T-helper 2 cell treated with Interferon-gamma antibody and Interleukin-4, amounts not matched to agents 5 μg/mL and 100 μg/mL, for 36 hours (primary cell): ENCODE measurements around the gene PTMS.
A peak's percentile ranks its signal among the peaks of the same experiment; 100 is the strongest.

Experiments
- DNase-seq: peaks from one replicate; pipeline ENCODE4 v3.0.0; 2021; ENCODE audit warnings: low spot score
- H3K27ac Mint-ChIP-seq: one replicate; pipeline ENCODE4 v1.8.0; 2021; ENCODE audit warnings: mild to moderate bottlenecking, mixed read lengths
- H3K27me3 Mint-ChIP-seq: one replicate; pipeline ENCODE4 v1.8.0; 2021; ENCODE audit warnings: low read depth, mixed read lengths
- H3K36me3 Mint-ChIP-seq: one replicate; pipeline ENCODE4 v1.8.0; 2021; ENCODE audit warnings: low read depth, mixed read lengths
- H3K4me1 Mint-ChIP-seq: one replicate; pipeline ENCODE4 v1.8.0; 2021; ENCODE audit warnings: low read depth, mixed read lengths
- H3K4me3 Mint-ChIP-seq: one replicate; pipeline ENCODE4 v1.8.0; 2022; ENCODE audit warnings: mild to moderate bottlenecking, moderate library complexity, mixed read lengths
- H3K9me3 Mint-ChIP-seq: one replicate; pipeline ENCODE4 v1.8.0; 2021; ENCODE audit warnings: mixed read lengths

The PTMS gene

DNA sequence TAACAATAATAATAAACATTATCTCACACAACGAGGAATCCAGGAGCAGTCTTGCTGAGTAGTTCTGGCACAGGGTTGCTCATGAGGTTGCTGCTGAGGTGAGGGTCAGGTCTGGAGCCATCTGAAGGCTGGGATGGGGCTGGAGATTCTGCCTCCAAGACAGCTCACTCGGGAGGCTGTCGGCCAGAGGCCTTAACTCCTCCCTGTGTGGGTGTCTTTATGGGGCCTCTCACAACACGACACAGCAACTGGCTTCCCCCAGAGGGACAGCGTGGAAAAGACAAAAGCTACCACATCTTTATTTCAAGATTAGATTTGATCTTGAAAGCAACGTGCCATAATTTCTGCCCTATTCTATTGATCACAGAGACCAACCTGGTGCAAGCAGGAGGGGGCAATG is 16.0 kb downstream of the PTMS start:
- H3K36me3 Mint-ChIP-seq = peaks cover 1% of the 10 kb centered on the region
- H3K27me3 Mint-ChIP-seq = peaks cover 2% of the 10 kb centered on the region
- H3K4me3 Mint-ChIP-seq = no peak overlapping the region
- peaks cover 54% of the 10 kb centered on the region for H3K4me1 Mint-ChIP-seq
- DNase-seq = no peak
- no peaks in the 10 kb centered on the region for H3K9me3 Mint-ChIP-seq
- no peak overlapping the region for H3K27ac Mint-ChIP-seq

DNA sequence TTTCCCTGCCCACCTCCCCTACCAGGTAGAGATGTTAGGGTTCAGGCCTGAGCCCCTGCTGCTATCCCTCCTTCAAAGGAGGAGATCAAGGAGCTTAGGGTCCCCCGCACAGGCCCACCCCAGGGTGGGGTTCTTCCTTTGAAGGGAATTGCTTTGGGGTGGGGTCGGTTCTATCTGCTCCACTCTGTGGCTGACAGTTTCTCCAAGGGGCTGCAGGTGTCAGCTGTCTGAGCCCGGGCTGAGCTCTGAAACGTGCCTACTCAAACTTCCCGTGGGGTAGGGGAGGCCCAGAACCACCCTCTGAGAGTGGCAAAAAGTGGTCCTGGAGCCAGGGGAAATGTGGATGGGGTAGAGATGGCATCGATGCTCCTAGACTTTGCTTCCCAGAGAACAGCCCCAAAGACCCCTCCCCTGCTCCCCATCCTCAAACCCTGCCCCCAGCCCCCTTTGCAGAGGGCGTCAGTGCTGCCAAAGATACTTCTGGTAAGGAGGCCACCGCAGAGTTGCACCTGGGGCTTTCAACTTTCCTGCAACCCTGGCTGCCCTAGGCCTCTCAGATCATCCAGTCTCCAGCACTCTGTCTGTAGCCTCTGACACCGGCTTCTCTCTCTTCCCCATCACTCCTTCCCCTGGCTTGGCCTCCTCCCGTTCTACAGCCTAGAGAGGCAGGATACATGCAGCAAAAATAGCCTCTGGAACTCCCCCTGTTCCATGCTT is 16.8 kb downstream of the PTMS start:
- peaks cover 1% of the 10 kb centered on the region for H3K36me3 Mint-ChIP-seq

DNA sequence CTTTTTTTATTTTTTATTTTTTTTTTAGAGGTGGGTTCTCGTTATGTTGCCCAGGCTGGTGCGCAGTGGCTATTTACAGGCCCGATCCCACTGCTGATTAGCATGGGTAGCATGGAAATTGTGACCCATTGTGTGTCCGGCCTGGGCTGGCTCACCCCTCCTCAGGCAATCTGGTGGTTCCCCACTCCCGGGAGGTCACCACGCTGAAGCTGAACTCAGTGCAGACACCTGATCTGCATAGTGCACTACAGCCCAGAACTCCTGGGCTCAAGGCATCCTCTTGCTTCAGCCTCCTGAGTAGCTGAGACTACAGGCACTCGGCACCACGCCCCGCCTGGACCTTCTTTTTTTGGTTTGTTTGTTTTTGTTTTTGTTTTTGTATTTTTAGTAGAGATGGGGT is 17.7 kb downstream of the PTMS start:
- no peaks in the 10 kb centered on the region for H3K36me3 Mint-ChIP-seq
- no peak overlapping the region for H3K4me3 Mint-ChIP-seq
- H3K9me3 Mint-ChIP-seq = no peaks in the 10 kb centered on the region
- H3K27ac Mint-ChIP-seq = no peak overlapping the region
- H3K4me1 Mint-ChIP-seq = peaks cover 59% of the 10 kb centered on the region
- no peaks in the 10 kb centered on the region for H3K27me3 Mint-ChIP-seq
- DNase-seq = no peak

More for the DNA sequence above, 16.8 kb downstream of the PTMS start:
- Mint-ChIP-seq H3K9me3 (no peaks in the 10 kb centered on the region), H3K4me1 (peaks cover 57% of the 10 kb centered on the region), H3K27me3 (peaks cover 2% of the 10 kb centered on the region), H3K27ac (peak overlapping the region; percentile 71), H3K4me3 (no peak overlapping the region)
- DNase-seq = no peak

DNA sequence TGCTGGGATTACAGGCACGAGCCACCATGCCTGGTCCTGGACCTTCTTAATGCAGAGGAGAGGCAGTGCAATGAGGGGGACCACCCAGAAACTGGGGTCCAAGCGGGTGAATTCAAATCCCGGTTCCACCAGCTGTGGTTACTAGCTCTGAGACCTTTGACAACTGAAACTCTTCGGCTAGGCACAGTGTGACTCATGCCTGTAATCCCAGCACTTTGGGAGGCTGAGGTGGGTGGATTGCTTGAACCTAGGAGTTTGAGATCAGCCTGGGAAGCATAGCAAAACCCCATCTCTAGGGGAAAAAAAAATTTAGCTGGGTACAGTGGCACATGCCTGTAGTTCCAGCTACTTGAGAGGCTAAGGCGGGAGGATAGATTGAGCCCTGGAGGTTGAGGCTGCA is 18.1 kb downstream of the PTMS start:
- H3K27me3 Mint-ChIP-seq = no peaks in the 10 kb centered on the region
- H3K27ac Mint-ChIP-seq = no peak overlapping the region
- H3K9me3 Mint-ChIP-seq = no peaks in the 10 kb centered on the region
- peaks cover 59% of the 10 kb centered on the region for H3K4me1 Mint-ChIP-seq
- no peak for DNase-seq
- H3K4me3 Mint-ChIP-seq = no peak overlapping the region
- H3K36me3 Mint-ChIP-seq = no peaks in the 10 kb centered on the region

DNA sequence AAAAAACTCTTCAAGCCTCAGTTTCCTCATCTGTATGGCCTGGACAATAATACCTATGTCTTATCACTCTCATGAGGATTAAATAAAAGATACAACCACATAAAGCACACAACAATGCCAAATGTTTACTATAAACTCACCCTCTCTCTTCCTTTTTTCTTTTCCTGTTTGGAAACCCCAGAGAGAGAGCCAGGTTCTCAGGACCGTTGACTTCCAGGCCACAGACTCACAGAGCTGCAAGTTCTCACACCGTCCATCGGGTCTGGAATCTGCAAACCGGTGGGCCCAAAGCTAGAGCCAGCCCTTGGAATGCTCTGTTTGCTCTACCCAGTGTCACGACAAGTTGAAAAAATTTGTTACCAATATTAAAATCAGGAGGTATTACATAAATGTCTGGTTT is 18.6 kb downstream of the PTMS start:
- Mint-ChIP-seq H3K9me3 (no peaks in the 10 kb centered on the region), H3K4me1 (peaks cover 57% of the 10 kb centered on the region), H3K27ac (no peak overlapping the region), H3K27me3 (no peaks in the 10 kb centered on the region), H3K4me3 (no peak overlapping the region), H3K36me3 (peaks cover 1% of the 10 kb centered on the region)
- no peak for DNase-seq

DNA sequence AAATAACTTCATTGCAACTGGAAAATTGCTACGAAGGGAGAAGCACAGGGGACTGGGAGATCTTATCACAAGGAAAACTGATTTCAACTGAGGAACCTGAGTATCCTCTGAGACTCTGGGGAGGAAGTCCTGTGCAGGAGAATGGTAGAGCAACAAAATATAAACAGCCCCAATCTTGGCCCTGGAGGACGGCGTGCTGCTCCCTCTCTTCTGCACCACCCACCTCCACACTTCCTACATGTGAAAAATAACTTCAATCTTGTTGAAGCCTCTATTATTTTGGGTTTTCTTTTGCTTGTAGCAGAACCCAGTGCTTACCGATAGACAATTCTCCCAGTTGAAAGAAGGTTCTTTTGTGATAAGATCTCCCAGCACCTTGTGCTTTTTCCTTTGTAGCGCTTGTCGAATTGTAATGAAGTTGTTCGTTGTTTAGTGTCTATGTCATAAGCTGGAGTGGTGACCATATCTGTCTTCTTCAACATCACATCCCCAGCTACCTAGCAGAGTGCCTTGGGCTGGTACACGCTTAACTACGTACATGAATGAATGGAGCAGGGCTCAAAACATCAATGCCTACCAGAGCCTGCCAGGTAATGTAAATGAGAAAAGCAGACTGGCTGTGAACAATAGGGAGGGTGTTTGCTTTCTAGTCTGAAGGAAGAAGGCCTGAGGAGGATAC is 20.4 kb downstream of the PTMS start:
- Mint-ChIP-seq H3K4me3 (peak overlapping the region; percentile 68), H3K9me3 (no peaks in the 10 kb centered on the region), H3K4me1 (peaks cover 49% of the 10 kb centered on the region), H3K27me3 (no peaks in the 10 kb centered on the region), H3K36me3 (peaks cover 5% of the 10 kb centered on the region), H3K27ac (peak overlapping the region; percentile 82)
- no peak for DNase-seq

DNA sequence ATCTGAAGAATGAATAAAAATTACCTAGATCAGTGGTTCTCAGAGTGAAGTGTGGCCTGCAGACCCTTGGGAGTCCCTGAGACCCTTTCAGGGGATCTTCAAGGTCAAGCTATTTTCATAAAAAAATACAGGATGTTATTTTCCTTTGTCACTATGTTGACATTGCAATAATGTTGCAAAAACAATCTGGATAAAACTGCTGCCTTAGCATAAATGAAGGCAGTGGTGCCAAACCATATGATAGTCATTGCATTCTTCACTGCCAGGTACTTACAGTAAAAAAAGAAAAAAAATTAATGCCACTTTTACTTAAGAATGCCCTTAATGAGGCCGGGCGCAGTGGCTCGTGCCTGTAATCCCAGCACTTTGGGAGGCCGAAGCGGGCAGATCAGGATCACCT is 21.1 kb downstream of the PTMS start:
- Mint-ChIP-seq H3K9me3 (no peaks in the 10 kb centered on the region), H3K4me1 (peaks cover 54% of the 10 kb centered on the region), H3K27me3 (no peaks in the 10 kb centered on the region), H3K36me3 (peaks cover 10% of the 10 kb centered on the region), H3K27ac (peak overlapping the region; percentile 82), H3K4me3 (peak overlapping the region; percentile 68)
- DNase-seq = no peak

DNA sequence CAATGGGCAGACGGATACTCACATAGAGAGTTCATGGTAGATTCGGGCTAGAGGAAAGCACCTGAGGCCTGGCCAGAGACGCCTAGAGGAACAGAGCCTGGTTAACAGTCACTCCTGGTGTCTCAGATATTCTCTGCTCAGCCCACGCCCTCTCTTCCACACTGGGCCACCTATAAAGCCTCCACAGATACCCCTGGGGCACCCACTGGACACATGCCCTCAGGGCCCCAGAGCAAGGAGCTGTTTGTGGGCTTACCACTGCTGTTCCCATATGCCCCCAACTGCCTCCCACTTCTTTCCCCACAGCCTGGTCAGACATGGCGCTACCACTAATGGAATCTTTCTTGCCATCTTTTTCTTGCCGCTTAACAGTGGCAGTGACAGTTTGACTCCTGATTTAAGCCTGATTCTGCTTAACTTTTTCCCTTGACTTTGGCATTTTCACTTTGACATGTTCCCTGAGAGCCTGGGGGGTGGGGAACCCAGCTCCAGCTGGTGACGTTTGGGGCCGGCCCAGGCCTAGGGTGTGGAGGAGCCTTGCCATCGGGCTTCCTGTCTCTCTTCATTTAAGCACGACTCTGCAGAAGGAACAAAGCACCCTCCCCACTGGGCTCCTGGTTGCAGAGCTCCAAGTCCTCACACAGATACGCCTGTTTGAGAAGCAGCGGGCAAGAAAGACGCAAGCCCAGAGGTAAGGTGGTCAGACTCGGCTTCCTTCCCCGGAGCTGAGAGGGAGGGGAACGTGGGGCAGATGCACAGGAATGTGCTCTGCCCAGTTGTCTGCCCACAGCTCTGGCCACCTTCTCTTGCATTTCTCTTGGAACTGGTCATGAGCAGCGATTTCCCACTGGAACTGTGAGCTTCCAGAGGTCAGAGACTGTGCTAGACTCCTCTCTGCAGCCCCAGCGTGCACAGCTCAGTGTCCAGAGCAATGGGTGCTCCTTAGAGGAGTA is 23.1 kb downstream of the PTMS start, which contains the start of gene CD4:
CD4 (plus strand) TSS at position 557 of the 953 bp plus-strand sequence. CDS start 10,611 bp downstream, outside the sequence.
- DNase-seq = peak; percentile 87
- Mint-ChIP-seq H3K9me3 (no peaks in the 10 kb centered on the region), H3K36me3 (peaks cover 23% of the 10 kb centered on the region), H3K4me1 (peaks cover 54% of the 10 kb centered on the region), H3K4me3 (peak within 1 kb of the TSS; percentile 97), H3K27ac (peak within 1 kb of the TSS; percentile 95), H3K27me3 (no peaks in the 10 kb centered on the region)

DNA sequence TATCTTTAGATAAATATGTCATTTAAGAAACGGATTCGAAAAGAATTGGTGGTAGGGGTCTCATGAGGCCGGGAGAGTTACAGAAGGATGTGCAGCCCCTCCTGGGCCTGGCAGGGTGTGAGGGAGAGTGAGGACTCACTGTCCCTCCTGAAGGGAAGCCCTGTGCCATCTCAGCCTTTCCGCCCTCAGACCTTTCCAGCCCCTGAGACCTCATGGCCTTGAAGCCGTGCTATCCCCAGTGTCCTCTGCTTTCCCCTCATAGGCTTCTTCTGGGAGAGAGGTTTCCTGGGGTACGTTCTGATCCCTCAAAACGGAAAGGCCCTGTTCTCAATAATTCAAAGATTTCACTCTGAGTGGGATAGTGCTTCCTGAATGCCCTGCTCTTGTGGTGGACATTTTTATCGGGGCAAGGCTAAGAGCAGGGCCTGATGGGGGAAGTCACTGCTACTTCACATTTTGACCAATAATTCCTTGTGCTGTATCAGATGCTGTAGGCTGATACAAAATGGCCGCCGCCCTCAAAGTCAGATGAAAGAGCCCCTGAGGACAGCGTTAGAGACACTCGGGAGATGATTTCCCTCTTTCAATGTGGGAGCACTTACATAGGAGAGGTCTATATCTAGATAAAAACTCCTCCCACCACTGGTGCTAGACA is 24.5 kb downstream of the PTMS start:
- peaks cover 31% of the 10 kb centered on the region for H3K36me3 Mint-ChIP-seq
- H3K27me3 Mint-ChIP-seq = no peaks in the 10 kb centered on the region
- H3K9me3 Mint-ChIP-seq = no peaks in the 10 kb centered on the region
- peak; percentile 45 for DNase-seq
- peak overlapping the region; percentile 97 for H3K4me3 Mint-ChIP-seq
- H3K4me1 Mint-ChIP-seq = peaks cover 53% of the 10 kb centered on the region
- H3K27ac Mint-ChIP-seq = peak overlapping the region; percentile 95

DNA sequence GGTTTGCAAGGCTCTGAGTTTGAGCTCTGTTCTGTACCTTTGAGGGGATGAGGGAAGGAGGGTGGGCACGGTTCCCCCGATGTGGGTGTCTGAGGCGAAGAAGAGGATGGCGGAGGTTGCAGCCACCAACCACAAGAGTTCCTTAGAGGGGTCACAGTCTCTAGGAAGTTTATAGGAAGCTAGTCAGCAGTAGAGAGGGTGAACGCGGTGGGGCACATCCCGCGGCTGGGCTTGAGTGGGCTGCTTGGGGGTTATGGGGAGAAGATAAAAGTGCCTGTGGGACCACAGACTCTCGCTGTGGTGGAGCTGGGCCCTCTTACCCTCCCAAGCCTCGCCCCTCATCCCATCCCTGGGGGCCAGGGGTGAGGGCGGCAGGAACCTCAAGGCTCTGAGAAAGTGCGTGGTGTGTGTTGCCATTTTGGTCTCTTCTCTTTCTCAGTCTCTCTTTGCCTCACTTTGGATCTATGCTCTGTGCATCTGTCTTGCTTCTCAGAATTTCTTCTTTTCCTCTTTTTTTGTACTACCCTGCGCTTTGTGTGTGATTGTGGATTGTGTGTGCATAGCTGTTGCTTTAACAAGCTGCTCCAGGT is 25.9 kb downstream of the PTMS start:
- H3K4me1 Mint-ChIP-seq = peaks cover 50% of the 10 kb centered on the region
- no peaks in the 10 kb centered on the region for H3K9me3 Mint-ChIP-seq
- H3K4me3 Mint-ChIP-seq = peak overlapping the region; percentile 97
- peak; percentile 55 for DNase-seq
- H3K36me3 Mint-ChIP-seq = peaks cover 45% of the 10 kb centered on the region
- peak overlapping the region; percentile 95 for H3K27ac Mint-ChIP-seq
- no peaks in the 10 kb centered on the region for H3K27me3 Mint-ChIP-seq

DNA sequence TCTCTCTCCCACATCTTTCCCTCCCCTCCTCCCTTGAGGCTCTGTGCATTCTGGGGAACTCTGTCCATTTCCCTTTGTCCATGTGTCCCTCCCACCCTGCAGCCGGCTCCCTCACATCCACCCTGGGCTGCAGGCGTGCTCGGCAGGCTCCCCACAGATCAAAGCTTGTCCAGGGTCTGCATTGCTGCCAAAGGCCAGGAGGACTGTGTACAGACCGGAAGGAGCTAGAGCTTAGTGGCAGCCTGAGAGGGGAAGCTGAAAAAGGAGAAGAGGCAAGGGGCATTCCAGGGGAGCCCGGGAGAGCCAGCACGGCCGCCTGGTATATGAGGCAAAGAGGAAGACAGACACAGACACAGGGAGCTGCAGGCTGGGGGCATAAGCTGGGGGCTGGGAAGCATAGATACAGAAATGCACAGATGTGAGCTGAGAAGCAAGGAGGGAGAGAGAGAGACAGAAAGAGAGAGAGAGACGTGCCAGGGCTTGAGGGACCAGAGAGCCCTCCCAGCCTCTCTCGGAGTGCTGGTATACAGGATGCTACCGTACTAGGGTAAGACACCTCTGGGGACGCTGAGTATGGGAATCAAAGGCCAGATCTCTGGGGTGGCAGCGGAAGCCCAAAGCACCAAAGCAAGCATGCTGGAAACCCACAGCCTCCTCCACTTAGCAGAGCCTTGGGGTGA is 26.5 kb downstream of the PTMS start:
- DNase-seq = no peak
- Mint-ChIP-seq H3K9me3 (no peaks in the 10 kb centered on the region), H3K4me3 (peak overlapping the region; percentile 97), H3K36me3 (peaks cover 51% of the 10 kb centered on the region), H3K4me1 (peaks cover 49% of the 10 kb centered on the region), H3K27ac (peak overlapping the region; percentile 95), H3K27me3 (no peaks in the 10 kb centered on the region)

DNA sequence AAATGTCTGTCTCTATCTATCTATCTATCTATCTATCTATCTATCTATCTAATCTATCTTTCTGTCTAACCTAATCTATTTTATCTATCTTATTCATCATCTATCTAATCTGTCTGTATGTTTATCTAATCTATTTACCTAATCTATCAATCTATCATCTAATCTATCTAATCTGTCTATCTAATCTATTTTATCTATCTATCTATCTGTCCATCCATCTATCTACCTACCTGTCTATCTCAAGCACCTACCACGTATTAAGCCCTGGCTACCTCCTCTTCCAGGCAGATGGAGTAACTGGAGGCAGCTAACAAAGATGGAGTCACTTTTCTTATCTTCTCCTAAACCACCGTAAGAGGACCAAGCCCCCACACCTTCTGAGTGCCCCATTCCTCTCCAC is 28.9 kb downstream of the PTMS start:
- H3K4me3 Mint-ChIP-seq = no peak overlapping the region
- H3K36me3 Mint-ChIP-seq = peaks cover 61% of the 10 kb centered on the region
- H3K27ac Mint-ChIP-seq = peak overlapping the region; percentile 11
- DNase-seq = no peak
- H3K4me1 Mint-ChIP-seq = peaks cover 43% of the 10 kb centered on the region
- no peaks in the 10 kb centered on the region for H3K27me3 Mint-ChIP-seq
- no peaks in the 10 kb centered on the region for H3K9me3 Mint-ChIP-seq

DNA sequence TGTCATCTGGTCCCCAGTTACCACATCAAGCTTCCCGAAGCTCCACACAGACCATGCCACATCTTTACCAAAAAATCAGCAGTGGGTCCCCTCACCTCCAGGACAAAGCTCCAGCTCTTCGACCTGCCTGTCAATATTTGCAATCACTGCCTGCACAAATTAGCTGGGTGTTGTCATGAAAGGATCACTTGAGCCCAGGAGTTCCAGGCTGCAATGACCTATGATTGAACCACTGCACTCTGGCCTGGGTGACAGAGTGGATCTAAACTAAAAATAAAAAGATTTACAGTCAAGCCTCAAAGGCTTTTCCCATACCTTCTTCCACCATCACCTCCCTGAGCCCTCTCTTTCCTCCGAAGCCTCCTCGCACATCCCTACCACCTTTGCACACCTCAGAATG is 30.4 kb downstream of the PTMS start:
- H3K27me3 Mint-ChIP-seq = no peaks in the 10 kb centered on the region
- DNase-seq = no peak
- H3K9me3 Mint-ChIP-seq = no peaks in the 10 kb centered on the region
- peaks cover 59% of the 10 kb centered on the region for H3K36me3 Mint-ChIP-seq
- H3K4me3 Mint-ChIP-seq = no peak overlapping the region
- peaks cover 43% of the 10 kb centered on the region for H3K4me1 Mint-ChIP-seq
- no peak overlapping the region for H3K27ac Mint-ChIP-seq
